T-helper 17 cell (primary cell): Measurements from ENCODE around the gene PIK3CA. TPM values are rescaled to one million over a fixed set of nuclear protein-coding genes. Genes with fewer than 3 reads are reported as not detected.
"Not testable (repeated sequence)": the region's sequence is repeated elsewhere in the genome, so short reads cannot be mapped to it uniquely, and the experiment has no call there.

Source experiments
- ATAC-seq: fragments of 150-1000 bp; cut with Tn5 transposase; 2 replicates; pipeline ENCODE4 v1.10.0; 2021; ENCODE audit warnings: mild to moderate bottlenecking, moderate library complexity
- DNase-seq, 3 donors: peaks; one replicate each; pipeline versions ENCODE4 v3.0.0 to v3.0.0-alpha.2; 2020 to 2021
- H3K9me3 ChIP-seq: one replicate; pipeline ENCODE4 v1.7.0; 2013; ENCODE audit warnings: low read length, mild to moderate bottlenecking; ENCODE audit not compliant: control insufficient read depth, poor library complexity, severe bottlenecking
- H3K27ac Mint-ChIP-seq: one replicate; pipeline ENCODE4 v1.8.0; 2022; ENCODE audit warnings: mild to moderate bottlenecking, moderate library complexity, mixed read lengths
- H3K27me3 Mint-ChIP-seq: one replicate; pipeline ENCODE4 v1.8.0; 2022; ENCODE audit warnings: mixed read lengths
- H3K36me3 Mint-ChIP-seq: one replicate; pipeline ENCODE4 v1.8.0; 2022; ENCODE audit warnings: low read depth, mixed read lengths
- H3K4me1 Mint-ChIP-seq: one replicate; pipeline ENCODE4 v1.8.0; 2022; ENCODE audit warnings: mild to moderate bottlenecking, mixed read lengths
- H3K4me3 Mint-ChIP-seq: one replicate; pipeline ENCODE4 v1.8.0; 2022; ENCODE audit warnings: mild to moderate bottlenecking, moderate library complexity, mixed read lengths
- total RNA-seq, 4 donors: library from RNA in 2 of 4; stranded (reverse) in 2 of 4; gene quantifications; one replicate each; pipeline ENCODE4 v1.2.3 and lab custom pipeline; 2022 to 2026

Gene PIK3CA
- total RNA-seq: 10 to 100 TPM; 42.4 to 45.4 TPM
- 77.8 to 122 reads per million in 2 donors for total RNA-seq (lab: John Stamatoyannopoulos, UW)

DNA sequence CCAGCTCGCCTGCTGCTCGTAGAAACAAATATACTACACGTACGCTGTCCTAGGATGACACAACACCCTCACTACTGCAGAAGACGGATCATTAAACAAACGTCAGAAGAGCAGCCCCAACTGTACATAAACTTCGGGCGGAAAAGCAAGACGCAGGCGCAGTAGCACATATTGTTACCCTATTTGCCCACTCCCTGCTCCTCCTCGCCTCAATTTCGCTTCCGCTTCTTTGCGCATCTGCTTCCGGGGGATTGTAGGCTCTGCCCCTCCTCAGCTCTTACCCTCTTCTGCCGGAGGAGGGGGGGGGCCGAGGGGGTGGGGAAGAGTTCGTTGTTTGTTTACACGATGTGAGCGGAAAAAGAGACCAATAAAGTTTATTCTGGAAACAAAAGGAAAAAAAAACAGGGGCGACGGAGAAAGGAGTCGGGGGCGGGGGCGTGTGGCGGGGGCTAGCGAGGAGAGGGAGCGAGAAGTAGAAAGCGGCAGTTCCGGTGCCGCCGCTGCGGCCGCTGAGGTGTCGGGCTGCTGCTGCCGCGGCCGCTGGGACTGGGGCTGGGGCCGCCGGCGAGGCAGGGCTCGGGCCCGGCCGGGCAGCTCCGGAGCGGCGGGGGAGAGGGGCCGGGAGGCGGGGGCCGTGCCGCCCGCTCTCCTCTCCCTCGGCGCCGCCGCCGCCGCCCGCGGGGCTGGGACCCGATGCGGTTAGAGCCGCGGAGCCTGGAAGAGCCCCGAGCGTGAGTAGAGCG is at the start of gene PIK3CA:
Gene PIK3CA (plus strand): TSS at position 485 of the 743 bp plus-strand sequence. CDS start 50,469 bp downstream, outside the sequence.
- no peak within 1 kb of the TSS for H3K27ac Mint-ChIP-seq
- ATAC-seq: peak; percentile 80
- no peak within 1 kb of the TSS for H3K4me3 Mint-ChIP-seq
- H3K4me1 Mint-ChIP-seq: peaks cover 34% of the 10 kb centered on the region
- H3K36me3 Mint-ChIP-seq: no peaks in the 10 kb centered on the region
- no peaks in the 10 kb centered on the region for H3K27me3 Mint-ChIP-seq
- DNase-seq: peak; percentile 81 to 91 (median 82)
- H3K9me3 ChIP-seq: no peaks in the 10 kb centered on the region

DNA sequence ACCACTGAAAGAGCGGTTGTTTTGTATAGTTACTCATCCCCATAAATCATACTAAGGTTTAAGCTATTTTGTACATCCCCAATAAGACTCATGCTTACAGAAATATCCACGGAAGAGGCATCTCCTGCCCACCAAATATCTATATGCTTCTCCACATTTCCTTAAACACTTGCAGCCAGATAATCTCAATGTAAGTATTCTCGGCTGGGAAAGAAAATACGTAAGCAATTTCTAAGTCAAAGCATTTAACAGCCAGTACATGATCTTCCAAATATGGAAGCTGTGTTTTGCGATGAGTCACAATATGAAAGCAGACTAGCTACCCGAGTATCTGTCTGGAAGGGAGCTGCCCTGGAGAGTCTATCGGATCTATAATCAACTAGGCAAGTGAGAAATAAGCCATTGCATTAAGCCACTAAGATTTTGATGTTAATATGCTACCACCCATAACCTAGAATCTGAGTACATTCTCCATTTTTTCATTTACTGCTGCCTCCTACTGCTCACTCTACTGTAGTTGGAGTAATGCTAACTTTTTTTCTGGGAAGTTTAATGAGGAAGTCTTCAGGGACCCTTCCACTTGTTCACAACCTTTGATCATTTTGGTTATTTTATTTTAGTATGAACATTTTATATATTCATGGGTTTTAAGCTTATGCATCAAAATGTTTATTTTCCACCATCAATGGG is 49.6 kb upstream of the PIK3CA start:
- no peaks in the 10 kb centered on the region for H3K9me3 ChIP-seq
- no peak overlapping the region for H3K4me3 Mint-ChIP-seq
- ATAC-seq (no peak), DNase-seq (no peak)
- no peak overlapping the region for H3K27ac Mint-ChIP-seq
- H3K27me3 Mint-ChIP-seq: peaks cover 26% of the 10 kb centered on the region
- H3K4me1 Mint-ChIP-seq: peaks cover 2% of the 10 kb centered on the region
- H3K36me3 Mint-ChIP-seq: no peaks in the 10 kb centered on the region

DNA sequence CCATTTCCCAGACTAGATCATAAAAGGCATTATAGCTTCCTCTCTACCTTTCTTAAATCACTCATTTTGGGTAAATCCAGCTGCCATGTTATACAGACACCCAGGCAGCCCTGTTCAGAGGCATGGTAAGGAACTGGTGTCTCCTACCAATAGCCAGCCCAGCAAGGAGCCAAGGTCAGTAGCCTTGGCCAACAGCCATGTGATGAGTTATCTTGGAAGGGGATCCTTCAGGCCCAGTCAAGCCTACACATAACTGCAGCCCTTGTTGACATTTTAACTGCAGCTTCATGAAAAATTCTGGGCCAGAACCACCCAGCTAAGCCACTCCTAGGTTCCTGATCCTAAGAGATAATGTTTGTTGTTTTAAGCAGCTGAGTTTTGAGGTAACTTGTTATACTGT is 47.5 kb upstream of the PIK3CA start:
- no peaks in the 10 kb centered on the region for H3K9me3 ChIP-seq
- Mint-ChIP-seq H3K27ac (no peak overlapping the region), H3K4me1 (peaks cover 5% of the 10 kb centered on the region), H3K4me3 (no peak overlapping the region), H3K27me3 (peaks cover 26% of the 10 kb centered on the region), H3K36me3 (no peaks in the 10 kb centered on the region)
- DNase-seq: no peak
- ATAC-seq: no peak

DNA sequence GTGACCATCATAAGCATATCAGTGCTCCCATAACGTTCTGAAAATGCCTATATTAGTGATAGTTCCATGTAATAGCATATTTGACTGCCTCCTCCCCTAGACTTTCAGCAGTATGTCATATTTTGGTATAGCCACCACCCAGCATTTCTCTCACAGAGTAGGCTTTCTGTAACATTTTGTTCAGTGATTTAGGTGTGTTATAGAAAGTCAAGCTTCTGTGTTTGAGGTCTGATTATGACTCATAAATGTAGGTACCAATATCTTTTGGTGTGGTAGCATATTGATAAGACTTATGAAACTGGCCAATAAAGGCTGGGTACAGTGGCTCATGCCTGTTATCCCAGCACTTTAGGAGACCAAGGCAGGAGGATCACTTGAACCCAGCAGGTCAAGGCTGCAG is 42.3 kb upstream of the PIK3CA start:
- Mint-ChIP-seq H3K36me3 (no peaks in the 10 kb centered on the region), H3K4me1 (peaks cover 3% of the 10 kb centered on the region), H3K4me3 (no peak overlapping the region), H3K27ac (no peak overlapping the region), H3K27me3 (peaks cover 22% of the 10 kb centered on the region)
- DNase-seq (no peak), ATAC-seq (no peak)
- no peaks in the 10 kb centered on the region for H3K9me3 ChIP-seq

DNA sequence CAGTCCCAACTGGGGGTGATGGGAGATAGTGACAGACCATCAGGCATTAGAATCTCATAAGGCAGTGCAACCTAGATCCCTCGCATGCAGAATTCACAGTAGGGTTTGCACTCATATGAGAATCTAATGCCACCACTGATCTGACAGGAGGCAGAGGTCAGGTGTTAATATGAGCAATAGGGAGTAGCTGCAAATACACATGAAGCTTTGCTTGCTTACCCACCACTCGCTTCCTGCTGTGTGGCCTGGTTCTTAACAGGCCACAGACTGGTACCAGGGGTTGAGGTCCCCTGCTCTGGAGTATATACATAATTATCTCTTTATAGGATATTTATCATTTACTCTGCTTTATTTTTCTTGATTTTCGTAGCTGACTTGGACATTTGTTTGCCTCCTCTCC is 40.5 kb upstream of the PIK3CA start:
- Mint-ChIP-seq H3K27ac (no peak overlapping the region), H3K4me3 (no peak overlapping the region), H3K4me1 (peaks cover 3% of the 10 kb centered on the region), H3K36me3 (no peaks in the 10 kb centered on the region), H3K27me3 (peaks cover 19% of the 10 kb centered on the region)
- no peak for ATAC-seq
- no peak for DNase-seq
- H3K9me3 ChIP-seq: no peaks in the 10 kb centered on the region

DNA sequence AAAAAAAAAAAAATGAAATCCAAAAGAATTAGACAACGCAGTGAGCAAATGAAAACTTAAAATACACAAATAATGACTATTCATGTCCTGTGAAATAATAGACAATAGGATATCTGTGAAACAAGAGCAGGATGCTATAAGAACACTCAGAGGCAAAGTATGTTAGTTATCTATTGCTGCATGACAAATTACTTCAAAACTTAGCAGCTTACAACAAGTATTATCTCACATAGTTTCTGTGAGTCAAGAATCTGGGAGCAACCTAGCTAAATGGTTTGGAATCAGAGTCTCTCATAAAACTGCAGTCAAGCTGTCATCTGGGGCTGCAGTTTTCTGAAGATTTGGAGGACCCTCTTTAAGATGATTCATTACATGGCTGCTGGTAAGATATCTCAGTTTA is 40.1 kb upstream of the PIK3CA start:
- no peaks in the 10 kb centered on the region for H3K36me3 Mint-ChIP-seq
- H3K9me3 ChIP-seq: no peaks in the 10 kb centered on the region
- H3K4me1 Mint-ChIP-seq: peaks cover 3% of the 10 kb centered on the region
- DNase-seq (no peak), ATAC-seq (no peak)
- H3K4me3 Mint-ChIP-seq: no peak overlapping the region
- peaks cover 20% of the 10 kb centered on the region for H3K27me3 Mint-ChIP-seq
- H3K27ac Mint-ChIP-seq: no peak overlapping the region

DNA sequence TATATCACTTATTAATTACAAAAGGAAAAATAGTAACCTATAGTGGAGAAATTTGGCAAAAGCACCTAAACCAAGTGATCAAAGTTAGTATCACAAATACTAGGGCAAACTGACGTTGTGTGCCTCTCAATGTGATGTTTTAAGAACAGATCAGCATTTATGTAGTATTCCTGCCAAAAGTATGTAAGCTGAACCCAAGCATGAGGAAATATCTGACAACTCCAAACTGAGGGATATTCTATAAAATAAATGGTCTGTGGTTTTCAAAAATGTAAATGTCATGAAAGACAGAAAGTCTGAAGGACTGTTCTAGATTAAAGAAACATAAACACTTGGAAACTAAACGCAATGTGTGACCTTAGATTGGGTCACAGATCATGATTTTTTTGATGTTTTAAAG is 34.3 kb upstream of the PIK3CA start:
- Mint-ChIP-seq H3K4me1 (no peaks in the 10 kb centered on the region), H3K4me3 (no peak overlapping the region), H3K27ac (no peak overlapping the region), H3K36me3 (no peaks in the 10 kb centered on the region), H3K27me3 (peaks cover 32% of the 10 kb centered on the region)
- no peak for DNase-seq
- no peaks in the 10 kb centered on the region for H3K9me3 ChIP-seq
- no peak for ATAC-seq

DNA sequence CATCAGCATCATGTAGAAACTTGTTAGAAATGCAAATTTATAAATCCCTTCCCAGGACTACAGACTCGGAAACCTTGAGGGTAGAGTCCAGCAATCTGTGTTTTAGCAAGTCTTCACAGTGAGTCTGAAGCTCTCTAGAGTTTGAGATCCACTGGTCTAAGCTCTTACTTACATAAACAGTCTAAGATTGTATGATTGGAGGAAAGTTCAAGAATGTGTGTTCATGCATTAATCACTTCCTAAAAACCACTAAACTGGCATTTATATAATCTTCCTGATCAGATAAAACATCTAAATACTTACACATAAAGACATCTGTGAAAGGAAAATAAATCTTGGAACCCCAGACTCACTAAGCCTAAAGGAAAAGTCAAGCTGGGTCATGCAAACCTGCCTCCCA is 32.7 kb upstream of the PIK3CA start:
- not testable (repeated sequence) for H3K4me3 Mint-ChIP-seq, H3K4me1 Mint-ChIP-seq, H3K27ac Mint-ChIP-seq, ATAC-seq, H3K36me3 Mint-ChIP-seq, DNase-seq, H3K9me3 ChIP-seq
- H3K27me3 Mint-ChIP-seq: peaks cover 30% of the 10 kb centered on the region

DNA sequence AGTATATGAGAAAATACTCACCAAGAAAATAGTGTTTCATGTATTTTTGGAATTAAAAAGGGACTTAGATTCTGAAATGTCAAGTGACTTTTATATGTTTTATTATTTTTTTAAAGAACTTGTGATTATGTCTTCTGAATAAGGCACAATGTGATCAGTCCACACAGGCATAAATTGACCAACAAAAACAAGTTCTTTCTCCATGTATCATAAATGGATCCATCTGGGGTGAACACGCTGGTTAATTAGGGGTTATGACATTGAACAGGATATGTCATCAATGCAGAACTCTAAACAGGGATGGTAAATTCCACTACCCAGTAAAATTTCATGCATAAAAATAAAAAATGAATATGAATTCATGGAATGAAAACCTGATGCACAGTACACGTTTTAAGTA is 31.3 kb upstream of the PIK3CA start:
- H3K27me3 Mint-ChIP-seq: peaks cover 25% of the 10 kb centered on the region
- H3K27ac Mint-ChIP-seq: no peak overlapping the region
- H3K9me3 ChIP-seq: no peaks in the 10 kb centered on the region
- no peaks in the 10 kb centered on the region for H3K36me3 Mint-ChIP-seq
- no peak for DNase-seq
- H3K4me1 Mint-ChIP-seq: no peaks in the 10 kb centered on the region
- ATAC-seq: no peak
- H3K4me3 Mint-ChIP-seq: no peak overlapping the region

DNA sequence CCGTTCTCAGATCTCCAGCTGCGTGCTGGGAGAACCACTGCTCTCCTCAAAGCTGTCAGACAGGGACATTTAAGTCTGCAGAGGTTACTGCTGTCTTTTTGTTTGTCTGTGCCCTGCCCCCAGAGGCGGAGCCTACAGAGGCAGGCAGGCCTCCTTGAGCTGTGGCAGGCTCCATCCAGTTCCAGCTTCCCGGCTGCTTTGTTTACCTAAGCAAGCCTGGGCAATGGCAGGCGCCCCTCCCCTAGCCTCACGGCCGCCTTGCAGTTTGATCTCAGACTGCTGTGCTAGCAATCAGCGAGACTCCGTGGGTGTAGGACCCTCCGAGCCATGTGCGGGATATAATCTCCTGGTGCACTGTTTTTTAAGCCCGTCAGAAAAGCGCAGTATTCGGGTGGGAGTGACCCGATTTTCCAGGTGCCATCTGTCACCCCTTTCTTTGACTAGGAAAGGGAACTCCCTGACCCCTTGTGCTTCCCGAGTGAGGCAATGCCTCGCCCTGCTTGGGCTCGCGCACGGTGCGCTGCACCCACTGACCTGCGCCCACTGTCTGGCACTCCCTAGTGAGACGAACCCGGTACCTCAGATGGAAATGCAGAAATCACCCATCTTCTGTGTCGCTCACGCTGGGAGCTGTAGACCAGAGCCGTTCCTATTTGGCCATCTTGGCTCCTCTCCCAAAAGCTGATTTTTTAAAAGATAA is 15.8 kb upstream of the PIK3CA start:
- ATAC-seq, H3K27ac Mint-ChIP-seq: not testable (repeated sequence)

DNA sequence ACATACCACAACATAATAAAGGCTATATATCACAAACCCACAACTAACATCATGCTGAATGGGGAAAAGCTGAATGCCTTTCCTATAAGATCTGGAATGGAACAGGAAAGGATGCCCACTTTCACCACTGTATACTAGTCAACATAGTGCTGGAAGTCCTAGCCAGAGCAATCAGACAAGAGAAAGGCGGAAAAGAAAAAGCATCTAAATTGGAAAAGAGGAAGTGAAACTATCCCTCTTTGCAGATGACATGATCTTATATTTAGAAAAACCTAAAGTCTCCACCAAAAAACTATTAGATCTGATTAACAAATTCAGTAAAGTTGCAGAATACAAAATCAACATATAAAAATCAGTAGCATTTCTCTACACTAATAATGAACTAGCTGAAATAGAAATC is 14.6 kb upstream of the PIK3CA start:
- no peak for DNase-seq
- H3K27ac Mint-ChIP-seq: no peak overlapping the region
- ATAC-seq: no peak

More for the DNA sequence above, 15.8 kb upstream of the PIK3CA start:
- not testable (repeated sequence) for DNase-seq, H3K9me3 ChIP-seq, H3K36me3 Mint-ChIP-seq, H3K4me1 Mint-ChIP-seq, H3K4me3 Mint-ChIP-seq
- H3K27me3 Mint-ChIP-seq: peaks cover 24% of the 10 kb centered on the region

DNA sequence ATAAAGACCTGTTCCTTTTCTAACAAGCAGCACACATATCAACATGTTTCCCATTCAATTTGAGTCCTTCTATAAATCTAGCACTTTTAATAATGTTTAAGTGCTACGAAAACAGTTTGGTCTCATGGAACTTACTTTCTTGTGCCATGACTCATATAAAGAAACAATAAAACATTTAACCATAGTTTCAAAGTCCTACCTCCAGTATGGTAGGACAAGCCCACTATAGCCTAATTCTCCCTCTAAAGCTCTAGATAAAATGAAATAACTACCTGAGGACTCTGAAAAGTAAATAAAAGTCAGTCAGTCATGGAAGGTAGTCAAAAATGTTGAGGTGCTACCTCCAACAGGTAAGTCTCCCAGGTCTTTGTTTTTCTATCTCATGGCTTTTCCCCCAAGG is 12.0 kb upstream of the PIK3CA start:
- no peak overlapping the region for H3K27ac Mint-ChIP-seq
- DNase-seq (no peak), ATAC-seq (no peak)
- H3K4me3 Mint-ChIP-seq: no peak overlapping the region
- no peaks in the 10 kb centered on the region for H3K36me3 Mint-ChIP-seq
- peaks cover 32% of the 10 kb centered on the region for H3K27me3 Mint-ChIP-seq
- peaks cover 3% of the 10 kb centered on the region for H3K4me1 Mint-ChIP-seq
- no peaks in the 10 kb centered on the region for H3K9me3 ChIP-seq

More for the DNA sequence above, 14.6 kb upstream of the PIK3CA start:
- H3K9me3 ChIP-seq: no peaks in the 10 kb centered on the region
- peaks cover 3% of the 10 kb centered on the region for H3K4me1 Mint-ChIP-seq
- no peak overlapping the region for H3K4me3 Mint-ChIP-seq
- H3K36me3 Mint-ChIP-seq: no peaks in the 10 kb centered on the region
- peaks cover 24% of the 10 kb centered on the region for H3K27me3 Mint-ChIP-seq

DNA sequence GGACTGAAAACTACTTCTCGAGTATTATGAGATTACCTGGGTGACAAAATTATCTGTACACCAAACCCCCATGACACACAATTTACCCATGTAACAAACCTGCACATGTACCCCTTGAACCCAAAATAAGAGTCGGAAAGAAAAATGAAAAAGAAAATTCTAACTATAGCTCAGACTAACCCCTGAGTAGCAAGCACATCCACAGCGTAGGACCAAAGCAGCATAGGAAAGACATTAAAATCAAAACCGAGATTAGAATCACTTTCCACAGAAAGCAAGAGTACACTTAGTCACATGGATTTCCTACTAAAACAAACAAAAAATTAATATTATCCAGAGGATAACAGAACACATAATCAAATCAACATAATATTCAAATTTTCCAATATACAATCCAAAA is 6.3 kb upstream of the PIK3CA start:
- Mint-ChIP-seq H3K36me3 (no peaks in the 10 kb centered on the region), H3K4me3 (no peak overlapping the region), H3K27me3 (peaks cover 9% of the 10 kb centered on the region), H3K4me1 (peaks cover 5% of the 10 kb centered on the region), H3K27ac (no peak overlapping the region)
- no peak for DNase-seq
- no peaks in the 10 kb centered on the region for H3K9me3 ChIP-seq
- ATAC-seq: no peak
